DMS53 (cell line): Measurements from ENCODE around the gene GLP2R.
"Not testable (repeated sequence)": the region's sequence is repeated elsewhere in the genome, so short reads cannot be mapped to it uniquely, and the experiment has no call there.

Source experiments
- DNase-seq: peaks from one replicate; lab custom pipeline; 2025; lab: John Stamatoyannopoulos, UW

The GLP2R gene, protein sequence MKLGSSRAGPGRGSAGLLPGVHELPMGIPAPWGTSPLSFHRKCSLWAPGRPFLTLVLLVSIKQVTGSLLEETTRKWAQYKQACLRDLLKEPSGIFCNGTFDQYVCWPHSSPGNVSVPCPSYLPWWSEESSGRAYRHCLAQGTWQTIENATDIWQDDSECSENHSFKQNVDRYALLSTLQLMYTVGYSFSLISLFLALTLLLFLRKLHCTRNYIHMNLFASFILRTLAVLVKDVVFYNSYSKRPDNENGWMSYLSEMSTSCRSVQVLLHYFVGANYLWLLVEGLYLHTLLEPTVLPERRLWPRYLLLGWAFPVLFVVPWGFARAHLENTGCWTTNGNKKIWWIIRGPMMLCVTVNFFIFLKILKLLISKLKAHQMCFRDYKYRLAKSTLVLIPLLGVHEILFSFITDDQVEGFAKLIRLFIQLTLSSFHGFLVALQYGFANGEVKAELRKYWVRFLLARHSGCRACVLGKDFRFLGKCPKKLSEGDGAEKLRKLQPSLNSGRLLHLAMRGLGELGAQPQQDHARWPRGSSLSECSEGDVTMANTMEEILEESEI

GRCh38 chr17:9825641-9826150 lies at the start of gene GLP2R:
Gene GLP2R (plus strand): TSS chr17:9825924. CDS start chr17:9826064, 140 bp downstream.
- no peak for DNase-seq

DNA sequence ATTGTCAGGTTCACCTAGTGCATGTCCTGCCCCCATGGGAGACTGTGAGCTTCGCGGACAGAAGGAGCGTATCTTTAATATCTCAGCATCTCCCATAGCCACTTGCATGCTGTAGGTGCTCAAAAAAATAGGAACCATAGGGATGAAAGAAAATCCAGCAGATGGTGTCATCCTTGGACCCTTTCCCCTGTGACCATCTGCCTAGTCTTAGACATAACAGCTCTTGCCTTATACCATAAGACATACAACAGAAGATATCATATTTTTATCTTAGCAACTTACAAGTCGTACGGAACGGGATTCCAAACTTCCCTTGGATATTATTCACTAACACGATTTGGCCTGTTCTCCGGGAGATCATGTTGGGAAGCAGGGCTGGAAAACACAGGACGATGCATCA lies 48.8 kb upstream of the GLP2R start:
- no peak for DNase-seq

- DNase-seq: no peak
Observed at GRCh38 chr17:9780552-9780951, 45.2 kb upstream of the GLP2R start.

GRCh38 chr17:9783050-9783449 lies 42.7 kb upstream of the GLP2R start:
- DNase-seq: no peak

GRCh38 chr17:9783465-9783864 lies 42.3 kb upstream of the GLP2R start:
- not testable (repeated sequence) for DNase-seq

DNA sequence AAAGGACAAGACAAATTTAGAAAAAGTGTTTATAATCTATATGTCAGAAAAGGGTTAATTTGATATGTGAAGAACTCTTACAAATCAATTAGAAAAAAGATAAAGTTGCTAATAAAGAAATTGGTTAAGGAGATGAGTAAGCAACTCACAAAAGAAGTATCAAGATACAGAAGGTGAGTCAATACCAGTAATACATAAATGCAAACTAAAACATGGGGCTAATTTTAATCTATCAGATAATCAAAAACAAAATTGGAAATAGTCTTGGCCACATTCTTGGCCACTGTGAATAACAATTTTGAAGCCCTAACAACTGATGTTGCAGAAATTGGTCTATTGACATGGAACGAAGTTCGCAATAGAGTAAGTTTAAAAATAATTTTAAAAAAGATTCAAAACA lies 41.2 kb upstream of the GLP2R start:
- DNase-seq: no peak

DNA sequence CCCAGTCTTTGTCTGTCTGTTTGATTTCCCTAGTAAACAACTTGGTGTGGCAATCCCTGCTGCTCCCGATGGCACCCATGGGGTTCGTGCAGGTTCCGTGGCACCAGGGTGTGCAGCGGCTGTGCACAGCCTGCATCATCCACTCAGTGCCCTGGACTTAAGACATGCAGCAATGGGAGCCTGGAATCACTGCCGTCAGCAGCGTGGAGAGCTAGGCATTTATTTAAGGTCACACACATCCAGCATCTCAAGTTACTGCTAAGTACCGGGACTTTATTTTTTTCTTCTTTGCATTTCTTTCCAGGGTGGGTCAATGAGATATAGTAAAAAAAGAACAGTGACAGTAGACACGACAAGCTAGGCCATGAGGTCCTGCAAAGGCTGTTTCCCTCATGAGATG lies 37.1 kb upstream of the GLP2R start:
- DNase-seq: no peak

- no peak for DNase-seq
Observed at GRCh38 chr17:9790316-9790715, 35.4 kb upstream of the GLP2R start.

- DNase-seq: no peak
Observed at GRCh38 chr17:9790889-9791876, 34.5 kb upstream of the GLP2R start, which contains the start of gene DHRS7C. Gene DHRS7C (minus strand): TSS chr17:9791592. CDS start chr17:9791284, 308 bp downstream.

- DNase-seq: no peak
Observed at GRCh38 chr17:9792181-9792840, 33.4 kb upstream of the GLP2R start.

DNA sequence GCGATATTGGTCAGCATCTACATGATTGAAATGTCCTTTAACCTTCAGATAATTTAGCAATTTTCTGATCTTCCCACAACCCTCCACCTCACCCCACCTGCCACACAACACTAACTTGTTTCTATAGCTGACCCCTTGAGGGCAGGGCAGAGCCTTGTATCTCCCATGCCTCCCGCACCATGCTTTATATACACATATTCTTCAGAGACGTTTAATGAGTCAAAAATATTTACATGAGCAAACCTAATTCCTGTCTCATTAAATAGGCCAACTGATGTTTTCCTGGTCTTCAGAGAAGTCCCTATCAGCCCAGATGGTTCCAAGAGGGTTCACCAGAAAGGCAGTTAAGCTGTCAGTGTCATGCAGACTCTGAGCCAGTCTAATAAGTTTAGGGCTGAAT lies 27.7 kb upstream of the GLP2R start:
- no peak for DNase-seq

DNA sequence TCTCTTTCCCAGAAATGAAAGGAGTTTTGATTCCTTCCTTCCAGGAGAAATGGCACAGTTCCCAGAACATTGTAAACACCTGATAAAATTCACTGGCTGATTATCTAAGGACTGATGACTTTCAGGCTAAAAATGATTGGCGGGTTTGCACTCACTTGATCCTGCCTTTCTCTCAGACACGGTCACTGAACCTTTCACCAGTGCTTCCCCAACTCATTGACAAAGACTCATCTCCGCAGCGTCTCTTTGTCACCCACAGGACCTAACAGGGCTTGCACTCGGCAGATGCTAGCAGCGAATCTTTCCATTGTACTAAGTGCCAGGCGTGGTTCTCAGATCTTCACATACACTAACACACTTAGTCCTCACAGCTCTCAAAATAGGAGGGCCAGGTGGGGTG lies 27.0 kb upstream of the GLP2R start:
- DNase-seq: no peak

- no peak for DNase-seq
Observed at GRCh38 chr17:9801505-9801904, 24.2 kb upstream of the GLP2R start.

DNA sequence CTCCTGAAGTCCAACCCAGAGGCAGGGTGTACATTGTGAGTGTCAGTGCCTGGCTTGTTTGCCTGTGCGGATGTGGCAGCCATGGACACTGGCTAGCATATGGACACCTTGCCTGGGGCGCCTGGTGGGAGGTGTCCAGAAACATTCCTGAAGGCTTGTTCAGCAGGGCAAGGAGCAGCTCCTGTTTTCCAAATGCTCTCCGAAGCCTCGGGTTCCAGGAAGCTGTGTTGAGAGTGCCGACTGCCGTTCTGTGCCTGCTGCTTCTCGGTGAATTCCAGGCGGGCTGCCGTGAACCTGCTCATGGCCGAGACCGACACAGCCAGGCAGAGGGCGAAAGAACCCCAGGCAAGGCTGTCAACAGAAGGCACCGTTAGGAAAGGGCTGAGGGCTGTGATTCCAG lies 23.4 kb upstream of the GLP2R start:
- DNase-seq: no peak

- no peak for DNase-seq
Observed at GRCh38 chr17:9802697-9803096, 23.0 kb upstream of the GLP2R start.

GRCh38 chr17:9805769-9806168 lies 20.0 kb upstream of the GLP2R start:
- DNase-seq: no peak

- DNase-seq: no peak
Observed at GRCh38 chr17:9806699-9807098, 19.0 kb upstream of the GLP2R start.

GRCh38 chr17:9809409-9809808 lies 16.3 kb upstream of the GLP2R start:
- DNase-seq: no peak

DNA sequence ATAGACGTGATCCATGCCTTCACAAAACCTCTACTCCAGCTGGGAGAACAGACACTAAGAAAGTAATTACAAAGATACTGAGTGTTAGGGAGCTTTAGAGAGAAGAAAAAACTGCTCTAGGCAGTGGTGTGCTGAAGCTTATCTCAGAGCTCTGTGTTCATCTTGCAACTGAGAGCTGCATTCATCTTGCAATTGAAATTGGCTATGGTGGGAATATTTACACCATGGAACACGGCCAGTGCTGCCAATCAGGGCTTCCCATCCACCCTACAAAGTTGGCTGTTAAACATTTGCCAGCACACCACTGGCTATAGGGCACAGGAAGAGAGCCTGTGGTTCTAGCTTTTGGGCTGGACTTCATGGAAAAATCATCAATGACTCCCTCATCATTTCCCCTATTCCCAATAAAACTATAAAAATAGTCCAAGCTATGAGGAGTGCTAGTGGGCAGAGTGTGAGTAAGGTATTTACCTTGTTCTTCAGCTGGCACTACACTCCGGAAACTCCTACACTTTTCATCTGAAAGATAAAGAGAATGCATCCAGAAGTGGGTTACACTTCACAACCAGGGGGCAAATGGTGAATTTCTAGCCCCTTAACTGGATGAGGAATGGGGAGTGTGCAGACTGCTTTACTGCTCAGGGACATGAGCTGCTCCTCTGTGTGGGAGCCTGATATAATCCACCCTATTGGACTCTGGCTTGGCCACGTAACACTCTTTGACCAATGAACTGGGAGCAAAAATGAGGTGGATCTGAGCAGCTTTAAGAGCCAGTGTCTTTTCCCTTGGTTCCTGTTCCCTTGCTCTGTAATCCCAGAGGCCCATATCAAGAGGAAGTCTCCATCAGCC lies 15.4 kb upstream of the GLP2R start:
- DNase-seq: no peak

GRCh38 chr17:9811086-9811485 lies 14.6 kb upstream of the GLP2R start:
- no peak for DNase-seq

GRCh38 chr17:9811537-9811936 lies 14.2 kb upstream of the GLP2R start:
- no peak for DNase-seq
